Measurements from ENCODE around the gene CACHD1.
"Not testable (repeated sequence)": the region's sequence is repeated elsewhere in the genome, so short reads cannot be mapped to it uniquely, and the experiment has no call there.

The CACHD1 gene

GRCh38 chr1:64594446-64594845 is 124.5 kb downstream of the CACHD1 start:
- DNase-seq (ENCODE audit: low spot score), result no peak

- no peak for DNase-seq (ENCODE audit: low spot score)
These were observed 126.1 kb downstream of the CACHD1 start for GRCh38 chr1:64595871-64596515.

GRCh38 chr1:64597113-64597512 is 127.2 kb downstream of the CACHD1 start:
- no peak for DNase-seq (ENCODE audit: low spot score)

GRCh38 chr1:64598100-64598571 is 128.2 kb downstream of the CACHD1 start:
- DNase-seq (ENCODE audit: low spot score), result no peak

GRCh38 chr1:64599242-64599641 is 129.3 kb downstream of the CACHD1 start:
- no peak for DNase-seq (ENCODE audit: low spot score)

GRCh38 chr1:64601207-64601606 is 131.3 kb downstream of the CACHD1 start:
- peak; percentile 46 for DNase-seq (ENCODE audit: low spot score)

GRCh38 chr1:64608005-64608650 is 138.2 kb downstream of the CACHD1 start:
- no peak for DNase-seq (ENCODE audit: low spot score)

- no peak for DNase-seq (ENCODE audit: low spot score)
These were observed 138.7 kb downstream of the CACHD1 start for GRCh38 chr1:64608651-64609048.

GRCh38 chr1:64610950-64611349 is 141.0 kb downstream of the CACHD1 start:
- DNase-seq (ENCODE audit: low spot score), result not testable (repeated sequence)

- no peak for DNase-seq (ENCODE audit: low spot score)
These were observed 146.1 kb downstream of the CACHD1 start for GRCh38 chr1:64616039-64616438.

GRCh38 chr1:64623750-64624191 is 153.8 kb downstream of the CACHD1 start:
- no peak for DNase-seq (ENCODE audit: low spot score)

- no peak for DNase-seq (ENCODE audit: low spot score)
These were observed 154.3 kb downstream of the CACHD1 start for GRCh38 chr1:64624218-64624713.

GRCh38 chr1:64624808-64625207 is 154.9 kb downstream of the CACHD1 start:
- no peak for DNase-seq (ENCODE audit: low spot score)

GRCh38 chr1:64630611-64631010 is 160.7 kb downstream of the CACHD1 start:
- DNase-seq (ENCODE audit: low spot score), result no peak

- DNase-seq (ENCODE audit: low spot score), result no peak
These were observed 161.6 kb downstream of the CACHD1 start for GRCh38 chr1:64631346-64632034.

- DNase-seq (ENCODE audit: low spot score), result no peak
These were observed 163.0 kb downstream of the CACHD1 start for GRCh38 chr1:64632936-64633335.

GRCh38 chr1:64645735-64646134 is 175.8 kb downstream of the CACHD1 start:
- no peak for DNase-seq (ENCODE audit: low spot score)

GRCh38 chr1:64650411-64650810 is 180.5 kb downstream of the CACHD1 start:
- no peak for DNase-seq (ENCODE audit: low spot score)

- no peak for DNase-seq (ENCODE audit: low spot score)
These were observed 181.9 kb downstream of the CACHD1 start for GRCh38 chr1:64651841-64652240.

GRCh38 chr1:64653466-64653865 is 183.5 kb downstream of the CACHD1 start:
- DNase-seq (ENCODE audit: low spot score), result no peak

- no peak for DNase-seq (ENCODE audit: low spot score)
These were observed 184.8 kb downstream of the CACHD1 start for GRCh38 chr1:64654519-64655341.

GRCh38 chr1:64655861-64656260 is 185.9 kb downstream of the CACHD1 start:
- DNase-seq (ENCODE audit: low spot score), result no peak
